HG03103 (cell line): Measurements from ENCODE around the gene PLXNB1.

ENCODE experiments used
- ATAC-seq: cut with Tn5 transposase; IDR thresholded peaks from one replicate; pipeline ENCODE4 v1.9.1; 2021; ENCODE audit warnings: low read depth; ENCODE audit not compliant: unreplicated experiment

Gene PLXNB1

DNA sequence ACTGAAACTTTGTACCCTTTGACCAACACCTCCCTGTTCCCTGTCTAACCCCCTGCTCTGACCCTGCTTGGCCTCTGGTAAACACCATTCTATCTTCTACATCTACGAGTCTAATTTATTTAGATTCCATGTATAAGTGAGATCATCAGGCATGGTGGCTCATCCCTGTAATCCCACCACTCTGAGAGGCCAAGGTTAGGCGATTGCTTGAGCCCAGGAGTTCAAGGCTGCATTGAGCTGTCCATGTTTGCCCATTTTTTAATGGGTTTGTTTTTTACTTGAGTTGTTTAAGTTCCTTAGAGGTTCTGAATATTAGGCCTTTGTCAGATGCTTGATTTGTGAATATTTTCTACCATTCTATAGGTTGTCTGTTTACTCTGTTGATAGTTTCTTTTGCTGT lies 40.9 kb downstream of the PLXNB1 start:
- ATAC-seq: no peak

DNA sequence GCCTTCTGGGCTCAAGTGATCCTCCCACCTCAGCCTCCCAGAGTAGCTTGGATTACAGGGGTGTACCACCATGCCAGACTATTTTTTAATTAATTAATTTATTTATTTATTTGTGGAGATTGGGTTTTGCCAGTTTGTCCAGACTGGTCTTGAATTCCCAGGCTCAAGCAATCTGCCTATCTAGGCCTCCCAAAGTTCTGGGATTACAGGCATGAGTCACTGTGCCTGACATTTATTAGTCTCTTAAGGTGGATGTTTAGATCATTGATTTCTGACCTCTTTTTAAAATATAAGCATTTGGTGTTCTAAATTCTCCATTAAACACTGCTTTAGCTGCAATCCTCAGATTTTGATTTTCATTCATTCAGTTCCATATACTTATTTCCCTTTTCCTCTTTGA lies 42.3 kb downstream of the PLXNB1 start:
- ATAC-seq: no peak

GRCh38 chr3:48372862-48373435 lies 56.9 kb downstream of the PLXNB1 start:
- ATAC-seq: no peak

DNA sequence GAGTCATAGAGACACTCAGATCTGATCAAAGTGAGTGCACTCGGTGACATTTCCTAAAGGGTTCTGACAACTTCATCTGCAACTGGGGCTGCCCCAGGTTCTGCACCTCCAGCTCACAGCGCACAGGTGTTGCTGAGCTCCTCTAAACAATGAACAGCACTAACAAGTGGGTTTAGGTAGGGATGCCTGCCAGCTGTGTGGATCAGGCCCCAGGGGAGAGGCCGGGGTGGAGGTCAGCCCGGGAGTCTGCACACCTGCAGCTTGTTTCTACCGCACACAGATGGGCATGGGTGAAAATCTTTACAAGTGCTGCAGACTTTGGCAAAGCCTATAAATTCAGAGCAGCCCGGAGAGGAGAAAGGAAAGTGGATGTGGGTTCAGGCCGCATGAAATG lies 57.5 kb downstream of the PLXNB1 start:
- no peak for ATAC-seq

DNA sequence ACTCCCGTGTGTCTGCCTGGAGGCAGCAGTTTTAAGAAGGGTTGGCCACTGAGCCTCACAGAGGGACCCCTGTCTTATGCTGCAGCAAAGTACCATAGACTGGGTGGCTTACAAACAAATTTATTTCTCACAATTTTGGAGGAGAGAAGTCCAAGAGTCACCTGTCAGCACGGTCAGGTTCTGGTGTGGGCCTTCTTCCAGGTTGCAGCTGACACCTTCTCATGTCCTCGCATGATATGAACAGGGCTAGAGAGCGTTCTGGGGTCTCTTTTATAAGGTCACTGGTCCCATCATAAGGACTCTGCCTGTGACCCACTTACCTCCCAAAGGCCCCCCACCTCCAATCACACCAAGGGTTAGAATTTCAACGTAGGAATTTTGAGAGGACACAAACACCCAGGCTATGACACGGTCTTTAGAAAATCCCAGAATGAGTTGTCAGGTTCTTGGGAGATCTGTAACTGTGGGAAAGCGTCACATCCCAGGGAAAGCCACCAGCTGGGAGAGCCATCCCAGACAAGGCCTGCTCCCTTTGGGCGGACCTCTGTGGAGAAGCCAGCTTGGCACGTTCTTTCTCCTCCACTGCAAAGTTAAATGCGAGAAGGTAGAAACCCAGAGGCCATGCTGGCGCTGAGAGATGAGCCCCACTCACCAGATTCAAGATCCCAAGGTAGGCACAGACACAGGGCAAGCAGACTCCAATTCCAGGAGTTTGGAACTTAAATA lies 58.1 kb downstream of the PLXNB1 start, which contains the start of gene FBXW12:
FBXW12 (plus strand) TSS at position 569 of the 726 bp plus-strand sequence. CDS start 549 bp downstream, outside the sequence.
- ATAC-seq: no peak

DNA sequence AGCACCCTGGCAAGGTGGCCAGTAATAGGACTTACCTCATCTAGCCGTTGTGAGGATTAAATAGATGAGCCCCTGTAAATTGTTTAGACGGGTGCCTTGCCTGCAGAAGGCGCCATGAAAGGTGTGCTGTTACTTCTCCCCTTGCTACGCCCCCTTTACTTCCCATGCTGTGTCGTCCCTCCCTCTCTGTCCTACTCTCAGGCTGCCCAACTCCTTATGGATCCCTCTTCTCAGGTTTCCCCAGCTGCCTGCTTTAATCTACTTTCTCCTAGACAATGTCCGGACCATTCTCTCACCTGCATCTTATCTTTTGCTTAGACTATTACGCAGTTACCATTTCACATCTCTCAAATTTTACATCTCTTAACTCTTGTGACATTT lies 59.6 kb downstream of the PLXNB1 start:
- no peak for ATAC-seq

- ATAC-seq: no peak
Observed at GRCh38 chr3:48369693-48370332, 60.1 kb downstream of the PLXNB1 start.

DNA sequence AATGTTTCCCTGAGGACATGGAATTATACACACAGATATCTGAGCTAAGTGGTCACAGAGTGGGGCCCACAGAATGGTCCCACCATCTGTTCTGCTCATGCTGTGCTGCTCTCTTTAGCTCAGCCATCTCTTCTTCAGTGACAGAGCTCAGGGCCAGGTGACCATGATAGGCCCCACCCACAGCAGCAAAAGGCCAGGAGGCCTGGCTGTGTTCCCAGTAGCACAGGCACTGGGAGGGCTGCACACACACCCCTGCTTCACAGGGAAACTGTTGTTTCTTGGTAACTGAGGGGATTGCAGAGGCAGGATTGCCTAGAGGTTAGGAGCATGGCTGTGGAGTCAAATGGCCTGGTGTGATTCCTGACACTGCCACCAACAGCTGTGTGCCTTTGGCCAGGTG lies 62.7 kb downstream of the PLXNB1 start:
- no peak for ATAC-seq

- no peak for ATAC-seq
Observed at GRCh38 chr3:48364840-48365239, 65.0 kb downstream of the PLXNB1 start.

DNA sequence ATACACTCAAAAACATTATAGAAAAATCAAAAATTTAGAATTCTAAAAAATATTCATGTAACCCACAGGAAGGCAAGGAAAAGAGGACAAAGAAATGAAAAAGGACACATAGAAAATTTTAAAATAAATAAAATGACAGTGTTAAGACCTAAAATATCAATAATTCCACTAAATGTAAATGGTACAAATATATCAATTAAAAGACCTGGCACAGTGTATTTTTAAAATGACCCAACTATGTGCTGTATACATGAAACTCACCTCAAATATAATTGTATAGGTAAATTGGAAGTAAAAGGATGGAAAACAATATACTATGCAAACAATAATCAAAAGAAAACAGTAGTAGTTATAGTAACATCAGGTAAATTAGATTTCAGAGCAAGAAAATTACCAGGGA lies 68.0 kb downstream of the PLXNB1 start:
- no peak for ATAC-seq

DNA sequence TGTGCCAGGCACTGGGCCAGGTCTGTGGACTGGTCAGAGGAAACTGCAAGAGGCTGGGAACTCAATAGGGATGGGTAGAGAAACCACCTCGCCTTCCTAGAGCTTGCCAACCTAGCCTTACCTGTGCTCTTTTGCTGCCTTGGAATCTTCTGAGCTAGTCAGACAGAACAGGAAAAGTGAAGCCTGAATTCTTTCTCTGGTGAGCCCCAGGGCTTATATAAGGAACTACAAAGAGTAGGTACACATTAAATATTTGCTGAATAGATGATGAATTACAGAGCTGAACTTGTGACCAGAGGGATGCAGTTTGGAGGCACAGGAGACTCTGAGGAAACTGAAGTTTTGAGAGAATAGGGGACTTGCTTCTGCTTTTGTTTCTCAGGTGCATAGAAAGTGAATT lies 73.5 kb downstream of the PLXNB1 start:
- no peak for ATAC-seq

DNA sequence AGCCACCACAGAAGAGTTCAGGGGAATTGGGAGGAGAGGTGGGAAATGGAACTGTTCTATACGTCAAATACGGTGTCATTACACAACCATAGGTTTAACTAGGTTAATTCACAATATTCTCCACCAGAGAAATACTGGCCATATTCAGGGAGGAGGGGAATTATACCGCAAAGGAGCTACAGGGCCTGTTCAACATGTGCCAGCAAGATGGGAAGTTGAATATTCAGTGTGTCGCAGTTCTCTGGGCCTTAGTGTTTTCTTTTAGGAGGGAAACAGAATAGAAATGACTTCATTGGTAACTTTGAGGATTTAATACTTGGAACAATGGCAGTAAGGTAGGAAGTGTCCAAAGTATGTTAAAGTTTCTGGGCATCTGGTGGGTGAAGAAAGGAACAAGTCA lies 75.9 kb downstream of the PLXNB1 start:
- no peak for ATAC-seq
